Measurements from ENCODE around the gene B3GLCT. TPM values are rescaled to one million over a fixed set of nuclear protein-coding genes. Genes with fewer than 3 reads are reported as not detected.
"Not testable (repeated sequence)": the region's sequence is repeated elsewhere in the genome, so short reads cannot be mapped to it uniquely, and the experiment has no call there.

Gene B3GLCT
- total and polyA plus RNA-seq, 8 donors = 6.5 to 22.6 (median 16.1) TPM

DNA sequence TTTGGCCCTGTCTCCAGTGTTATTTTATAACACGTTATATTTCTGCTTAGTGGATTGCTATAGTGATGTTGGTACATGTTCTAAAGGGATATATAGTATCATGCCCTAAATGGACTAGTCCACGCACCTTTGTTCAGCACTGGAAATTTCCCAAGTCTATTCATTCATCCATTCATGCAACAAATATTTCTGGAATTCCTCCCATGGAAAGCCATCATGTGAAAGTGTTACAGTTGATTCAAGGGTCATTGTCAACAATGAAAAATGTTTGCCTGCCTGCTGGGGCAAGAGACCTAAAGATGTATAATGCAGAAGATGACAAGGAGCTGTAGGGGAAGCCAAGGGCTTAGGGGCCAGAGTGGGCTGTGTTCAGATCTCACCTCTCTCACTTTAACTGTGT is 27.2 kb upstream of the B3GLCT start:
- Histone ChIP-seq H3K4me3 (no peak overlapping the region), H3K27ac (no peak overlapping the region), H3K9me3 (no peaks in the 10 kb centered on the region), H3K36me3 (no peaks in the 10 kb centered on the region), H3K4me1 (no peaks in the 10 kb centered on the region), H3K27me3 (no peaks in the 10 kb centered on the region)
- TF ChIP-seq, protein P1, sequence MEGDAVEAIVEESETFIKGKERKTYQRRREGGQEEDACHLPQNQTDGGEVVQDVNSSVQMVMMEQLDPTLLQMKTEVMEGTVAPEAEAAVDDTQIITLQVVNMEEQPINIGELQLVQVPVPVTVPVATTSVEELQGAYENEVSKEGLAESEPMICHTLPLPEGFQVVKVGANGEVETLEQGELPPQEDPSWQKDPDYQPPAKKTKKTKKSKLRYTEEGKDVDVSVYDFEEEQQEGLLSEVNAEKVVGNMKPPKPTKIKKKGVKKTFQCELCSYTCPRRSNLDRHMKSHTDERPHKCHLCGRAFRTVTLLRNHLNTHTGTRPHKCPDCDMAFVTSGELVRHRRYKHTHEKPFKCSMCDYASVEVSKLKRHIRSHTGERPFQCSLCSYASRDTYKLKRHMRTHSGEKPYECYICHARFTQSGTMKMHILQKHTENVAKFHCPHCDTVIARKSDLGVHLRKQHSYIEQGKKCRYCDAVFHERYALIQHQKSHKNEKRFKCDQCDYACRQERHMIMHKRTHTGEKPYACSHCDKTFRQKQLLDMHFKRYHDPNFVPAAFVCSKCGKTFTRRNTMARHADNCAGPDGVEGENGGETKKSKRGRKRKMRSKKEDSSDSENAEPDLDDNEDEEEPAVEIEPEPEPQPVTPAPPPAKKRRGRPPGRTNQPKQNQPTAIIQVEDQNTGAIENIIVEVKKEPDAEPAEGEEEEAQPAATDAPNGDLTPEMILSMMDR (IDR thresholded peaks at IDR 0.05) = no peak
- intact Hi-C loops (cut with DNase I) = no loop called here
- DNase-seq = no peak
- ATAC-seq = peak; percentile 67

DNA sequence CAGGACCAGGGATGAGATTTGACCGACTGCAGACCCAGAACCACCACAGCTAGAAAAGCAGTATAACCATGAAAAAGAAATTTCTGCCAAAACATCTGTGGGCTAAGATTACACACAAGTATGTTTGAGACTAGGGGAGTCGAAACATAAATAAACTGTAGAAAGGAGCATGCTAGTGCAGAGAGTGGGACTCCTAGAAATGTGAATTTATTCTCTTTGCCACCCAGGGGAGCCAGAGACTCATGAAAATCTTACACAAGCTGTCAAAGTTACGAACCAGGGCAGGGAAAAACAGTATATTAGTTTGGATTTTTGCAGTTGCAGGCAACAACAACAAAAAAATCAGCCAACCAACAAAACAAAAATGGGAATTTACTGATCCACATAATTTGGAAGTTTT is 25.8 kb upstream of the B3GLCT start:
- H3K36me3 ChIP-seq = no peaks in the 10 kb centered on the region
- H3K9me3 ChIP-seq = no peaks in the 10 kb centered on the region
- TF ChIP-seq, protein P1 (IDR thresholded peaks at IDR 0.05) = no peak
- H3K27ac ChIP-seq = no peak overlapping the region
- peak in 1 of 4 donors; percentile 22 for DNase-seq
- no peak for ATAC-seq
- no peaks in the 10 kb centered on the region for H3K4me1 ChIP-seq
- H3K27me3 ChIP-seq = no peaks in the 10 kb centered on the region
- H3K4me3 ChIP-seq = no peak overlapping the region
- intact Hi-C loops (cut with DNase I) = no loop called here

DNA sequence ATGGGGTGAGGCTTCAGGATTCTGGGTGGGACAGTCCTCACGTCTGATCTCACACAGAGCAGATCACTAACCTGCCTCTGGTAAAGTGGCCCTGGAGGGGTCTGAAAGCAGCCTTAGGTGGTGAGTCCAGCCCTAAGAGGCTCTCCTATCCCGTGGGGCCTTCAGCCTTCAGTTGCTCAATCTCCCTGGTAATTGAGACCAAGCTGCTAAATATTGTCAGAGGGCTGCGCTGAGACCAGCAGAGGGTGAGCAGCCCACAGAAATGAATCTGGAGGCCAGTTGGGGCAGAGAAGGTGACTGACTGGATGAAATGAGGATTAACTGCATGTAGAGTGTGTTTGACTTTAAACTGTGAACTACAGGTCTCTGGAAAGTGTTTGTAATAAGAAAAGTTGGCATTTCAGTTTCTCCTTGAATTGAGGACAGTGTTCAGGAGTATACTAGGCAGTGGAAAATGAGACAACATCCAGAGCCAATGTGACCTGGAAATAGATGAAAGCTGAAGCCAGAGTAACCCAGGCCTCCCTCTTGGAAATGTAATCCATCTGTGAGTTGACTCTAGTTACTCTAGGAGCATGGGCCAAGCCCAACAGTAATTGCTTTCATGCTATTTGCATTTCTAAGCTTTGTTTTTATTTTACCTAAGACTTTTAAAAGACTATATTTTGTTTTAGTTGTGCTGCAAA is 23.8 kb upstream of the B3GLCT start:
- Histone ChIP-seq H3K4me3 (no peak overlapping the region), H3K36me3 (no peaks in the 10 kb centered on the region), H3K27ac (no peak overlapping the region), H3K27me3 (no peaks in the 10 kb centered on the region), H3K4me1 (no peaks in the 10 kb centered on the region), H3K9me3 (no peaks in the 10 kb centered on the region)
- intact Hi-C loops (cut with DNase I) = no loop called here
- ATAC-seq (no peak), DNase-seq (no peak)
- TF ChIP-seq, protein P1 (IDR thresholded peaks at IDR 0.05) = no peak

DNA sequence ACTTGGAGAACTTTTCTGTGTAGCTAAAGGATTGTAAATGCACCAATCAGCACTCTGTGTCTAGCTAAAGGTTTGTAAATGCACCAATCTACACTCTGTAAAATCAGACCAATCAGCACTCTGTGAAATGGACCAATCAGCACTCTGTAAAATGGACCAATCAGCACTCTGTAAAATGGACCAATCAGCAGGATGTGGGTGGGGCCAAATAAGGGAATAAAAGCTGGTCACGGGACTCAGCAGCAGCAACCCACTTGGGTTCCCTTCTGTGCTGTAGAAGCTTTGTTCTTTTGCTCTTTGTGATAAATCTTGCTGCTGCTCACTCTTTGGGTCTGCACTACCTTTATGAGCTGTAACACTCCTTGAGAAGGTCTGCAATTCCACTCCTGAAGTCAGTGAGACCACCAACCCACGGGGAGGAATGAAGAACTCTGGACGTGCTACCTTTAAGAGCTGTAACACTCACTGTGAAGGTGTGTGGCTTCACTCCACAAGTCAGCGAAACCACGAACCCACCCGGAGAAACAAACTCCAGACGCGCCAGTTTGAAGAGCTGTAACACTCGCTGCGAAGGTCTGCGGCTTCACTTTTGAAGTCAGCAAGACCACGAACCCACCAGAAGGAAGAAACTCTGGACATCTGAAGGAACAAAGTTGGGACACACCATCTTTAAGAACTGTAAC is 21.8 kb upstream of the B3GLCT start:
- H3K36me3 ChIP-seq; H3K27ac ChIP-seq; H3K9me3 ChIP-seq; ATAC-seq; H3K4me3 ChIP-seq; DNase-seq; H3K27me3 ChIP-seq; intact Hi-C loops (cut with DNase I); H3K4me1 ChIP-seq: not testable (repeated sequence)

DNA sequence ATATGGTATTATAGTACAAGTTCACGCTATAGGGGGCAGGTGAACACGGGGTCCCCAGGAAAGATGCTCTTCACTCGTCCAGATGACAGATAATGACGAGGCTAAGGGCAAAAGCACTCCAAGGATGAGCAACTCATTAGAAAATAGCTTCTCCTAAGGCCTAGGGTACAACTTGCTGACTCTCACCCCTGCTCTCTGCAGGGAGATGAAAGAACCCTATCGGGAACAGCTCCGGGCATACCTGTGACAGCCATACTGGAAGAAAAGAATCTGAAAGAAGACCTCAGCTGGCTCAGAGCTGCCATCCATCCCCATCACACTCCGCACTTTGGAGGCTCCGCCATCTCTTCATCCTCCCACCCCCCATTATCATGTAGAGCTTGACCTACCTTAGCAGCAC is 20.5 kb upstream of the B3GLCT start:
- no peak overlapping the region for H3K4me3 ChIP-seq
- DNase-seq (no peak), ATAC-seq (no peak)
- H3K27ac ChIP-seq = no peak overlapping the region
- no peaks in the 10 kb centered on the region for H3K4me1 ChIP-seq
- TF ChIP-seq, protein P1 (IDR thresholded peaks at IDR 0.05) = no peak
- H3K27me3 ChIP-seq = no peaks in the 10 kb centered on the region
- H3K36me3 ChIP-seq = no peaks in the 10 kb centered on the region
- intact Hi-C loops (cut with DNase I) = no loop called here
- H3K9me3 ChIP-seq = no peaks in the 10 kb centered on the region

Data from left lung (tissue), 10 donors.